Kidney capillary endothelial cell (primary cell): Measurements from ENCODE around the gene PCDHGA11.
"Not testable (repeated sequence)": the region's sequence is repeated elsewhere in the genome, so short reads cannot be mapped to it uniquely, and the experiment has no call there.

Source experiments
- DNase-seq: peaks from one replicate; pipeline ENCODE4 v3.0.0-alpha.2; 2018; ENCODE audit warnings: low spot score

The PCDHGA11 gene

GRCh38 chr5:141431286-141431685, 10.4 kb downstream of the PCDHGA11 start:
- DNase-seq: peak; percentile 42

- DNase-seq: not testable (repeated sequence)
These were observed 11.5 kb downstream of the PCDHGA11 start for GRCh38 chr5:141432308-141432707.

GRCh38 chr5:141432726-141433125, 11.9 kb downstream of the PCDHGA11 start:
- DNase-seq: not testable (repeated sequence)

GRCh38 chr5:141434006-141434405, 13.2 kb downstream of the PCDHGA11 start:
- DNase-seq: no peak

- no peak for DNase-seq
These were observed 16.4 kb downstream of the PCDHGA11 start for GRCh38 chr5:141437221-141437620.

GRCh38 chr5:141439411-141440141, 18.7 kb downstream of the PCDHGA11 start:
- DNase-seq: no peak

- DNase-seq: no peak
These were observed 19.5 kb downstream of the PCDHGA11 start for GRCh38 chr5:141440341-141440740.

GRCh38 chr5:141441571-141442170, 20.8 kb downstream of the PCDHGA11 start:
- no peak for DNase-seq

- DNase-seq: no peak
These were observed 44.5 kb downstream of the PCDHGA11 start for GRCh38 chr5:141465351-141465750.
